Brain microvascular endothelial cell (primary cell): Measurements from ENCODE around the gene NELFB.

ENCODE experiments used
- DNase-seq: peaks from one replicate; pipeline ENCODE4 v3.0.0-alpha.2; 2020
- H3K27ac ChIP-seq: fragments of 250-450 bp; sonication (Bioruptor Pico); 2 replicates; pipeline ENCODE4 v1.5.1; 2020; ENCODE audit warnings: mild to moderate bottlenecking, moderate library complexity
- H3K27me3 ChIP-seq: fragments of 250-450 bp; sonication (Bioruptor Pico); replicated peaks from 2 replicates; pipeline ENCODE4 v1.5.1; 2020; ENCODE audit warnings: mild to moderate bottlenecking
- H3K36me3 ChIP-seq: fragments of 250-450 bp; sonication (Bioruptor Pico); replicated peaks from 2 replicates; pipeline ENCODE4 v1.5.1; 2020; ENCODE audit warnings: mild to moderate bottlenecking
- H3K4me3 ChIP-seq: 2 replicates; pipeline ENCODE4 v1.5.1; 2011; ENCODE audit warnings: low read depth, mild to moderate bottlenecking, control low read depth, low read length, moderate library complexity
- CTCF ChIP-seq: IDR thresholded peaks from 2 replicates; pipeline ENCODE4 v1.5.1; 2011; ENCODE audit warnings: low read depth, mild to moderate bottlenecking, moderate library complexity, low read length, control low read depth, inconsistent platforms; ENCODE audit errors: missing control alignments
- in situ Hi-C: cut with HindIII; loops from 2 replicates; pipeline ENCODE4 v1.10.0; 2017; ENCODE audit warnings: low sequenced_read_pairs, low pct_ligation_motif_present

Gene NELFB

DNA sequence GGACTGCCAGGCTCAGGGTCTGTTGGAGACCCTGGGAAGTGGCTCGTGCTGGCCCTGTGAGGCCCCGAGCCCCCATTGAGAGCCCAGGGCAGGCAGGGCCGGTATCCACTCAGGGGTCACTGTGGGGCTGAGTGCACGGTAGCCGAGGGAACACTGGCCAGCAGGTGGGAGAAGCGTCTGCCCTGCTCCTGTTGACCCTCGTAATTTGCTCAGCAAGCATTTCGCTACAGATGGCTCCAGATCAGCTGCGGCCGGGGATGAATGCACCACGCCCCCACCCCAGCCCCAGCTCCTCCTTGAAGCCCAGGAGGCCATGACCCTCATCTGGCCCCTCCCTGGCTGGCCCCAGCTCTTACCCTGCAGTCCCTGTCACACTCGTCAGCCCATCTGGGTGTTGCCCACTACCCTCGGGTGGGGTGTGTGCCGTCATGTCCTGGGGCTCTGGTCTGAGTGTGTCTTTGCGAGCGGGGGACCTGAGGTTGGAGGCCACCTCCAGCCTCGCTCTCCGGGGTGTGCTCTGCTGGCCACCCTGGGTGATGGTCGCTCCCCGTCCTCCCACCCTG, 53.0 kb downstream of the NELFB start:
- H3K27ac ChIP-seq: no peak overlapping the region
- no peak overlapping the region for H3K4me3 ChIP-seq
- no peaks in the 10 kb centered on the region for H3K36me3 ChIP-seq
- in situ Hi-C loops: no loop called here
- no peak for DNase-seq
- TF ChIP-seq CTCF: no peak
- no peaks in the 10 kb centered on the region for H3K27me3 ChIP-seq

GRCh38 chr9:137309368-137310188, 54.5 kb downstream of the NELFB start:
- DNase-seq: no peak
- Histone ChIP-seq H3K27me3 (no peaks in the 10 kb centered on the region), H3K4me3 (no peak overlapping the region), H3K36me3 (no peaks in the 10 kb centered on the region), H3K27ac (no peak overlapping the region)
- in situ Hi-C loops: no loop called here
- no peak for TF ChIP-seq CTCF

GRCh38 chr9:137310189-137311052, 55.3 kb downstream of the NELFB start:
- no peak for TF ChIP-seq CTCF
- no peaks in the 10 kb centered on the region for H3K27me3 ChIP-seq
- no peak overlapping the region for H3K4me3 ChIP-seq
- DNase-seq: no peak
- no peaks in the 10 kb centered on the region for H3K36me3 ChIP-seq
- in situ Hi-C loops: no loop called here
- no peak overlapping the region for H3K27ac ChIP-seq

DNA sequence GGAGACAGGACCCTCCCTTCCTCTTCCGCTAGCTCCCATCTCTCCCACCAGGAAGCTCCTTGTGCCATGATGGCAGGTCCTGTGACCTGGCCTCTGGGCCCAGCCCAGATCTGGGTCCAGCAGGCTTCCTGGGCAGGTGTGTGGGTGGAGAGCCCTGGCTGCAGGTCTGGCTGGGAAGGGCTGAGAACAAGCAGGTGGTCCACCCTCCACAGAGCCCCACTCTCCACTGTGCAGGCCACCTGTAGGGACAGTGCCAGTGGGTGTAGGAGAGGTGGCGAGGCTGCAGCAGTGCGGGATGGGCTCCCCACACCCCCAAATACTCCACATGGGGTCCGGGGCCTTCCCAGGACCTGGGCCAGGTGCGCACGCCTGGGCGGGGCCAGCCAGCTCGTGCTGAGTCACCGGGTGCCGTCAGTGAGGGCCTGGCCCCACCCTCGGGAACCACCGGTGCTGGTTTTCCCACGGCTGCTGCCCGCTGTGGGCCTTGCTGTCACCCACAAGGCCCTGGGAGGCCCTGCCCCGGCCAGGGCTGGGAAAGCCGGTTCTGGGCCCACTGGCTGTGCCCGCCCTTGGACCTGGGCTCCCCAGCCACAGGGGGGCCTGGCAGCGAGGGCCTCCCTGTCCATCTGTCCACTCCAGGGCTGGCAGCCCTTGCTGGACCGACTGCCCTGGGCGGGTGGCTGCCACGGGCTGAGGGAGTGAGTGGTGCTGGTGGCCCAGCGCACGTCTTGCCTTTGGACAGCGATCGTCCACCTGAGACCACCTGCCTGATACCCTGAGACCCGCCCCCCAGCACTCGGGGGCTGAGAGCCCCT, 56.3 kb downstream of the NELFB start:
- in situ Hi-C loops: no loop called here
- no peaks in the 10 kb centered on the region for H3K27me3 ChIP-seq
- H3K27ac ChIP-seq: no peak overlapping the region
- no peak overlapping the region for H3K4me3 ChIP-seq
- no peak for TF ChIP-seq CTCF
- peak; percentile 47 for DNase-seq
- H3K36me3 ChIP-seq: no peaks in the 10 kb centered on the region

DNA sequence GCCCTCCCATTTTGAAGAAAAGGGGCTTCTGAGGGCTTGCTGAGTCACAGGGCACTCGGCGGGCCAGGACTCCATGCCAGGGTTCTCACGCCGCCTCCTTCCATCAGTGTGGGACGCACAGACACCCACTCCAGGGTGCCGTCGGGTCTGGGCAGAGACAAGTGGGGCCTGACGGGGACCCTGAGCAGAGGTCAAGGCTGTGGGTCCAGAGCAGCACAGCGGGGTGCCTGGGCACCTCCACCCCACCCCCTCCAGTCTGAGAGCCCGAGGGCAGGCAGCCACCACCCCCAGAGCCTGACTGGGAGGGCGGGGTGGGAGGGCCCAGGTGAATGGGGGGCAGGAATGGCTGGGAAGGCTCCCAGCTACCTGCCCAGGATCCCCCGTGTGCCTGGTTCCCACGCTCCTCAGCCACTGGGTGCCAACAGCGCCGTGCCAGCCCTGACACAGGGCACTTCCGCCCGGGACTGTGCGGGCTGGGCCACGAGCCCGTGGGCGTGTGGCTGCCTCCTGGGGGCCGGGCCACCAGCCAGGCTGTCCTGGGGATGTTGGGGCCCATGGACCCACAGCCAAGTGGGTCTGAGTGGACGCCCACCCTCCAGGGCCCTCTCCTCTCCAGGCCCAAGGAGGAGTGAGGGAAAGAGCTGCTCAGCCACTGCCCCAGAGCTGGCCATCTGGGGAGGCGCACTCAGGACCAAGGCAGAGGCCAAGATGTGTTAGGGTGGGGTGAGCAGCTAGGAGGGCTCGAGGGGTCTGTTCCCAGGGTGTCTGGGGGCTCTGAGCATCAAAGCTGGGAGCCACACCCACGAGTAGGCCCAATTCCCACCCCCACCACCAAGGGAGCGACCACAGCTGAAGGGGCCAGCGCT, 57.1 kb downstream of the NELFB start:
- no peak for TF ChIP-seq CTCF
- in situ Hi-C loops: no loop called here
- Histone ChIP-seq H3K27ac (no peak overlapping the region), H3K27me3 (no peaks in the 10 kb centered on the region), H3K4me3 (no peak overlapping the region), H3K36me3 (no peaks in the 10 kb centered on the region)
- DNase-seq: no peak
